Karpas-422 (cell line): Measurements from ENCODE around the gene CLGN. TPM values are rescaled to one million over a fixed set of nuclear protein-coding genes. Genes with fewer than 3 reads are reported as not detected.

Source experiments
- DNase-seq: peaks from one replicate; pipeline ENCODE4 v3.0.0-alpha.2; 2015
- H2AFZ ChIP-seq: fragments of 200-600 bp; sonication (generic); 2 replicates; pipeline ENCODE4 v1.6.1; 2014; ENCODE audit warnings: antibody characterized with exemption, low read length, mixed read lengths
- H3K27ac ChIP-seq: fragments of 200-600 bp; sonication (generic); 2 replicates; pipeline ENCODE4 v1.5.1; 2014; ENCODE audit warnings: mild to moderate bottlenecking, low read length, moderate library complexity
- H3K27me3 ChIP-seq: fragments of 200-600 bp; sonication (generic); 2 replicates; pipeline ENCODE4 v1.6.1; 2014; ENCODE audit warnings: low read length, mixed read lengths
- H3K36me3 ChIP-seq: fragments of 200-600 bp; sonication (generic); 2 replicates; pipeline ENCODE4 v1.6.1; 2014; ENCODE audit warnings: low read length, mixed read lengths; ENCODE audit not compliant: insufficient read depth
- H3K4me1 ChIP-seq: fragments of 200-600 bp; sonication (generic); 2 replicates; pipeline ENCODE4 v1.6.1; 2014; ENCODE audit warnings: mild to moderate bottlenecking, low read length, mixed read lengths
- H3K4me2 ChIP-seq: fragments of 200-600 bp; sonication (generic); 2 replicates; pipeline ENCODE4 v1.6.1; 2014; ENCODE audit warnings: low read length, low read depth, mild to moderate bottlenecking; ENCODE audit not compliant: poor library complexity, severe bottlenecking
- H3K4me3 ChIP-seq: fragments of 200-600 bp; sonication (generic); 2 replicates; pipeline ENCODE4 v1.5.1; 2014; ENCODE audit warnings: mild to moderate bottlenecking, antibody characterized with exemption, low read length, mixed read lengths
- H3K79me2 ChIP-seq: fragments of 200-600 bp; sonication (generic); 2 replicates; pipeline ENCODE4 v1.6.1; 2014; ENCODE audit warnings: mild to moderate bottlenecking, low read length, mixed read lengths
- H3K9ac ChIP-seq: fragments of 200-600 bp; sonication (generic); 2 replicates; pipeline ENCODE4 v1.6.0; 2014; ENCODE audit warnings: low read length
- H3K9me2 ChIP-seq: fragments of 200-600 bp; sonication (generic), shearing (Covaris generic); replicated peaks from 2 replicates; pipeline ENCODE4 v1.6.0; 2014; ENCODE audit warnings: mild to moderate bottlenecking, low read length, moderate library complexity; ENCODE audit not compliant: insufficient read depth
- H3K9me3 ChIP-seq: fragments of 300-700, 200-600 bp; sonication (generic); 2 replicates; pipeline ENCODE4 v1.6.1; 2014; ENCODE audit warnings: low read length, mixed read lengths
- H4K20me1 ChIP-seq: fragments of 200-600 bp; sonication (generic); 2 replicates; pipeline ENCODE4 v1.6.1; 2014; ENCODE audit warnings: mild to moderate bottlenecking, antibody characterized with exemption, low read length, low read depth; ENCODE audit not compliant: insufficient read depth
- total RNA-seq: library from RNA; depleted of rRNA; stranded (reverse); fragments of >200 nt; shearing (Covaris generic); gene quantifications from 2 replicates; pipeline ENCODE4 v1.2.3, GENCODE V29; 2014; ENCODE audit warnings: low replicate concordance

CLGN gene
- total RNA-seq, 1 experiment from 2014 or later = 0.07 TPM

- H3K4me2 ChIP-seq = no peak overlapping the region
- H3K4me1 ChIP-seq = no peaks in the 10 kb centered on the region
- DNase-seq = no peak
- no peaks in the 10 kb centered on the region for H3K79me2 ChIP-seq
- H3K4me3 ChIP-seq = no peak overlapping the region
- no peaks in the 10 kb centered on the region for H3K9me3 ChIP-seq
- H2AFZ ChIP-seq = no peak overlapping the region
- H3K9me2 ChIP-seq = no peaks in the 10 kb centered on the region
- no peaks in the 10 kb centered on the region for H4K20me1 ChIP-seq
- H3K9ac ChIP-seq = no peak overlapping the region
- no peak overlapping the region for H3K27ac ChIP-seq
- H3K27me3 ChIP-seq = no peaks in the 10 kb centered on the region
- H3K36me3 ChIP-seq = no peaks in the 10 kb centered on the region
Observed at GRCh38 chr4:140355288-140355687, 72.2 kb downstream of the CLGN start.

- H2AFZ ChIP-seq = no peak overlapping the region
- H3K9me2 ChIP-seq = no peaks in the 10 kb centered on the region
- H3K36me3 ChIP-seq = no peaks in the 10 kb centered on the region
- no peaks in the 10 kb centered on the region for H3K9me3 ChIP-seq
- H3K4me2 ChIP-seq = no peak overlapping the region
- no peaks in the 10 kb centered on the region for H4K20me1 ChIP-seq
- no peaks in the 10 kb centered on the region for H3K79me2 ChIP-seq
- no peak overlapping the region for H3K4me3 ChIP-seq
- H3K4me1 ChIP-seq = peaks cover 7% of the 10 kb centered on the region
- no peak for DNase-seq
- H3K27ac ChIP-seq = no peak overlapping the region
- H3K9ac ChIP-seq = no peak overlapping the region
- H3K27me3 ChIP-seq = no peaks in the 10 kb centered on the region
Observed at GRCh38 chr4:140353786-140354185, 73.7 kb downstream of the CLGN start.

- Histone ChIP-seq H3K27ac (no peak overlapping the region), H4K20me1 (no peaks in the 10 kb centered on the region), H3K4me1 (peaks cover 10% of the 10 kb centered on the region), H3K4me3 (no peak overlapping the region), H3K9me3 (no peaks in the 10 kb centered on the region), H3K4me2 (no peak overlapping the region), H3K27me3 (no peaks in the 10 kb centered on the region), H3K79me2 (no peaks in the 10 kb centered on the region), H3K36me3 (no peaks in the 10 kb centered on the region), H3K9me2 (no peaks in the 10 kb centered on the region), H3K9ac (no peak overlapping the region), H2AFZ (no peak overlapping the region)
- no peak for DNase-seq
Observed at GRCh38 chr4:140351093-140352075, 76.1 kb downstream of the CLGN start.

GRCh38 chr4:140349816-140350215, 77.6 kb downstream of the CLGN start:
- peaks cover 10% of the 10 kb centered on the region for H3K4me1 ChIP-seq
- no peak overlapping the region for H3K27ac ChIP-seq
- H3K4me3 ChIP-seq = no peak overlapping the region
- H2AFZ ChIP-seq = no peak overlapping the region
- no peaks in the 10 kb centered on the region for H4K20me1 ChIP-seq
- no peak overlapping the region for H3K4me2 ChIP-seq
- H3K27me3 ChIP-seq = no peaks in the 10 kb centered on the region
- no peaks in the 10 kb centered on the region for H3K36me3 ChIP-seq
- H3K79me2 ChIP-seq = no peaks in the 10 kb centered on the region
- H3K9ac ChIP-seq = no peak overlapping the region
- no peaks in the 10 kb centered on the region for H3K9me2 ChIP-seq
- H3K9me3 ChIP-seq = no peaks in the 10 kb centered on the region
- DNase-seq = no peak

- Histone ChIP-seq H3K9ac (no peak overlapping the region), H3K27ac (no peak overlapping the region), H3K4me2 (no peak overlapping the region), H4K20me1 (no peaks in the 10 kb centered on the region), H3K79me2 (no peaks in the 10 kb centered on the region), H3K4me1 (peaks cover 10% of the 10 kb centered on the region), H3K36me3 (no peaks in the 10 kb centered on the region), H3K4me3 (no peak overlapping the region), H3K9me2 (no peaks in the 10 kb centered on the region), H2AFZ (no peak overlapping the region), H3K9me3 (no peaks in the 10 kb centered on the region), H3K27me3 (no peaks in the 10 kb centered on the region)
- no peak for DNase-seq
Observed at GRCh38 chr4:140346136-140346535, 81.3 kb downstream of the CLGN start.

GRCh38 chr4:140344621-140345020, 82.8 kb downstream of the CLGN start:
- no peak for DNase-seq
- Histone ChIP-seq H4K20me1 (no peaks in the 10 kb centered on the region), H3K79me2 (no peaks in the 10 kb centered on the region), H3K9me2 (no peaks in the 10 kb centered on the region), H2AFZ (no peak overlapping the region), H3K27ac (no peak overlapping the region), H3K9ac (no peak overlapping the region), H3K4me3 (no peak overlapping the region), H3K27me3 (no peaks in the 10 kb centered on the region), H3K36me3 (no peaks in the 10 kb centered on the region), H3K4me1 (peaks cover 10% of the 10 kb centered on the region), H3K4me2 (no peak overlapping the region), H3K9me3 (no peaks in the 10 kb centered on the region)

GRCh38 chr4:140344101-140344500, 83.3 kb downstream of the CLGN start:
- peaks cover 7% of the 10 kb centered on the region for H3K4me1 ChIP-seq
- H3K9ac ChIP-seq = no peak overlapping the region

GRCh38 chr4:140343303-140343702, 84.1 kb downstream of the CLGN start:
- no peaks in the 10 kb centered on the region for H3K27me3 ChIP-seq
- H4K20me1 ChIP-seq = no peaks in the 10 kb centered on the region
- DNase-seq = no peak
- H3K9me3 ChIP-seq = no peaks in the 10 kb centered on the region
- H3K4me1 ChIP-seq = no peaks in the 10 kb centered on the region; the same call in 1 of the 2 replicates
- H3K4me3 ChIP-seq = no peak overlapping the region
- no peaks in the 10 kb centered on the region for H3K9me2 ChIP-seq
- H3K9ac ChIP-seq = no peak overlapping the region
- H3K36me3 ChIP-seq = no peaks in the 10 kb centered on the region
- no peak overlapping the region for H3K4me2 ChIP-seq
- no peak overlapping the region for H3K27ac ChIP-seq
- H3K79me2 ChIP-seq = no peaks in the 10 kb centered on the region
- H2AFZ ChIP-seq = 0 out of 2 replicates have a peak overlapping the region, but pooled peaks have one; percentile 46

More at GRCh38 chr4:140344101-140344500, 83.3 kb downstream of the CLGN start:
- no peak overlapping the region for H2AFZ ChIP-seq
- H3K36me3 ChIP-seq = no peaks in the 10 kb centered on the region
- no peaks in the 10 kb centered on the region for H3K9me2 ChIP-seq
- H3K4me2 ChIP-seq = no peak overlapping the region
- no peaks in the 10 kb centered on the region for H3K9me3 ChIP-seq
- no peaks in the 10 kb centered on the region for H3K27me3 ChIP-seq
- H3K79me2 ChIP-seq = no peaks in the 10 kb centered on the region
- DNase-seq = no peak
- H3K27ac ChIP-seq = no peak overlapping the region
- H3K4me3 ChIP-seq = no peak overlapping the region
- H4K20me1 ChIP-seq = no peaks in the 10 kb centered on the region
